ENCODE data around the gene PRKCB.

The PRKCB gene

GRCh38 chr16:24191876-24192402 lies 356.2 kb downstream of the PRKCB start:
- no peak overlapping the region for H3K27ac ChIP-seq
- DNase-seq (ENCODE audit: low spot score), result no peak
- POLR2A ChIA-PET (ENCODE audit: low non-redundant PET), result no interaction called here
- CTCF ChIA-PET, result no interaction called here
- TF ChIP-seq, protein P1, sequence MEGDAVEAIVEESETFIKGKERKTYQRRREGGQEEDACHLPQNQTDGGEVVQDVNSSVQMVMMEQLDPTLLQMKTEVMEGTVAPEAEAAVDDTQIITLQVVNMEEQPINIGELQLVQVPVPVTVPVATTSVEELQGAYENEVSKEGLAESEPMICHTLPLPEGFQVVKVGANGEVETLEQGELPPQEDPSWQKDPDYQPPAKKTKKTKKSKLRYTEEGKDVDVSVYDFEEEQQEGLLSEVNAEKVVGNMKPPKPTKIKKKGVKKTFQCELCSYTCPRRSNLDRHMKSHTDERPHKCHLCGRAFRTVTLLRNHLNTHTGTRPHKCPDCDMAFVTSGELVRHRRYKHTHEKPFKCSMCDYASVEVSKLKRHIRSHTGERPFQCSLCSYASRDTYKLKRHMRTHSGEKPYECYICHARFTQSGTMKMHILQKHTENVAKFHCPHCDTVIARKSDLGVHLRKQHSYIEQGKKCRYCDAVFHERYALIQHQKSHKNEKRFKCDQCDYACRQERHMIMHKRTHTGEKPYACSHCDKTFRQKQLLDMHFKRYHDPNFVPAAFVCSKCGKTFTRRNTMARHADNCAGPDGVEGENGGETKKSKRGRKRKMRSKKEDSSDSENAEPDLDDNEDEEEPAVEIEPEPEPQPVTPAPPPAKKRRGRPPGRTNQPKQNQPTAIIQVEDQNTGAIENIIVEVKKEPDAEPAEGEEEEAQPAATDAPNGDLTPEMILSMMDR (conservative IDR thresholded peaks at IDR 0.05; ENCODE audit: low read depth), result no peak

DNA sequence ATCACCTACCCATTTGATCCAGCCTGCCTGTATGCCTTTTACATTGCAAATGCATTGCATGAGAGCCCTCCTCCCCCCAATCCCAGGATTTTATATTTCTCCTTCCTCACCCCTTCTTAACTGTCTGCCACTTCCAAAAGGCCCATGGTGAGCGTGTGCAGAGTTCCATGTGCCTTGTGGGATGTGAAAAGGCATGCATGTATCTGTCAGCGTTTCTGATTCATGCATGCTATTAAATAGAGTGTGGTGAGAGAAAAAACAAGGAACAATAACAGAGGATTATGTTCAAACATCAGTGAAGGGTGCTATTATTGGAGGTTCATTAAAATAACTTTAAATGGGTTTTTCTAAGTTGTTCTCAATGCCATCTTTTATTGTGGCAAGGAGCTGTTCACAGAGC lies 359.4 kb downstream of the PRKCB start:
- DNase-seq (ENCODE audit: low spot score), result no peak
- CTCF ChIA-PET, result no interaction called here
- no peak overlapping the region for H3K27ac ChIP-seq
- POLR2A ChIA-PET (ENCODE audit: low non-redundant PET), result no interaction called here
- TF ChIP-seq, protein P1 (conservative IDR thresholded peaks at IDR 0.05; ENCODE audit: low read depth), result no peak

DNA sequence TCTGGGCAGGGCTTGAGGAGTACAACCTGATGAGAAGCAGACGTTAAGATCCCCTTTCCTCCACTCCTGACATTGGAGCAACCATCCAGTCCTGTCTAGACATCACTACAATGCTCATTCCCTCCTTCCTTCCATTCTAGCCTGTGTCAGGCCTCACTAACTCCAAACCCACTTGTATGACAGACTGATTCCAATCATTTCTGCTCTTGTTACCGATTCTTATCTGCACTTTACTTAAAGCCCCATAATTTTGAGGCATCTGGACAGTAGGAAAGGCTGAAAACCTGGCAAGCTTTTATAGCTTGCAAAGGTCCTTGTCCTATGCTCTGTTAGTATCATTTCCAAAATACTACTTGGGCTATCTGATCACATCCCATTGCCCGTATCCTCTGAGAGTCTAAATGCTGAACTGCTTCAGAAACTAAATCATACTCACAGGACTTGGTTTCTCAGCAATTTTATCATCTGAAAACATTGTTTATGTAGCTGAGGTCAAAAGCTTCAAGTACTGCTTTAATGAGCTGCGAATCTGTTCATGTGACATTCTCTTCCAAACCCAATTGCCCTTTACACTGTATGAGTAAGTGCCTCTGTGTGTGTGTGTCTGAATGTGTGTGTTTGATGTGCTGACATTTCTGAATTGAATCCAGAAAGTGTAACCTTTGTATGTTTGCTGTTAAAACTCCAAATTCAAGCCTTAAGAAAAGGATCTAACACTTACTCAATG lies 363.2 kb downstream of the PRKCB start:
- POLR2A ChIA-PET (ENCODE audit: low non-redundant PET), result no interaction called here
- CTCF ChIA-PET, result interaction anchor here (0.7 kb wide), 1 partner anchor 386 kb away, joined by 3 read pairs; no protein-coding TSS in a partner anchor
- no peak for DNase-seq (ENCODE audit: low spot score)
- no peak overlapping the region for H3K27ac ChIP-seq
- TF ChIP-seq, protein P1 (conservative IDR thresholded peaks at IDR 0.05; ENCODE audit: low read depth), result no peak

DNA sequence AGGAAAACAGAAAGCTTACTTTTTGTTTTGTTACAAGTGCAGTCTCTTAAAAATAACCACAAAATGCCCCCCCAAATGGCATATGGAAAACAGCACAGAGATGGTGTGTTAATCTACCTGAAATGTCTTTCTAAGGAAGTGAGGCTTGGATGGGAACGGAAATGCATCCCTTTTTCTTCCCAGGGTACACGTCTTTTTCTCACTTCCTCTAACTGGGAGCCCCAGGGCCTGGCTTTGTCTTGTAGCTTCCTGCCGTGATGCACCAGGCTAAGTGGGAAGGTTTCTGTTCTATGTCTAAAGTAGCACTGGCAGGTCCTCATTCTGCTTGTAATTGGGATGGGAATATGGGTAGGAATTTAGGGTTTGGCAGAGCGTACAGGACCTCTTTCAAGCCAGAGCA lies 367.9 kb downstream of the PRKCB start:
- DNase-seq (ENCODE audit: low spot score), result no peak
- ChIA-PET POLR2A (ENCODE audit: low non-redundant PET) (no interaction called here), CTCF (no interaction called here)
- TF ChIP-seq, protein P1 (conservative IDR thresholded peaks at IDR 0.05; ENCODE audit: low read depth), result no peak
- H3K27ac ChIP-seq, result no peak overlapping the region

DNA sequence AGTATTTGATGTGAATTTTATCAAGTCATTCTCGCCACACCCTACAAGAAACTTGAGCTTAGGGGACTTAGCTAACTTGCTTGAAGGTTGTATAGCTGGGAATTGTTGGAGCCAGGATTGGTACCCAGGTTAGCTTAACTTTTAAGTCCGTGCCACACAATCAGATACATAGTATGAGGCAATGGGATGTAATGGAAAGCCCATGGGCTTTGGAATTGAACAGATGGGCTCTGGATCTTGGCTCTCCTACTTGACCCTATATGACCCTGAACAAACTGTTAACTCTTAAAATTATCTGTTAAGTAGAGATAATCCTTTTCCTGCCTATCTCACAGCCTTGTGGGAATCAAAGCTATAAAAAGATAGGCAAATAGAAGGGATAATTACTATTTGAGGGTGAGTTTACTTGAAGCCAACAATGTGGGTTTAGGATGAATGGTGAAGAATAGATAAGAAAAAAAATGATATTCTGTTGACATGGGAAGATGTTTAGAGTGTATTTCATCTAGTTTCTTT lies 368.4 kb downstream of the PRKCB start:
- no peak for DNase-seq (ENCODE audit: low spot score)
- no peak overlapping the region for H3K27ac ChIP-seq
- CTCF ChIA-PET, result no interaction called here
- TF ChIP-seq, protein P1 (conservative IDR thresholded peaks at IDR 0.05; ENCODE audit: low read depth), result no peak
- POLR2A ChIA-PET (ENCODE audit: low non-redundant PET), result no interaction called here

DNA sequence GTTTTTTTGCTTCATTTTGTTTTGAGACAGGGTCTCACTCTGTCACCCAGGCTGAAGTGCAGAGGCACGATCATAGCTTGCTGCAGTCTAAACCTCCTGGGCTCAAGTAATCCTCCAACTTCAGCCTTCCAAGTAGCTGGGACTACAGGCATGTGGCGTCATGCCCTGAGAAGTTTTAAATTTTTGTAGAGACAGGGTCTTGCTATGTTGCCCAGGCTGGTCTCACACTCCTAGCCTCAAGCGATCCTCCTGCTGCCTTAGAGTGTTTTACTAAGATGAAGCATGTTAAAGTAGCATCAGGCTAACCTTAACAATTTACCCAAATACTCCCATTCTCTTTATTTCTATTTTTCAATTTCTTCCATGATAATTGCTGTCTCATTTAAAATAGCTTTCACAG lies 371.1 kb downstream of the PRKCB start:
- POLR2A ChIA-PET (ENCODE audit: low non-redundant PET), result no interaction called here
- DNase-seq (ENCODE audit: low spot score), result no peak
- CTCF ChIA-PET, result no interaction called here
- TF ChIP-seq, protein P1 (conservative IDR thresholded peaks at IDR 0.05; ENCODE audit: low read depth), result no peak
- H3K27ac ChIP-seq, result no peak overlapping the region

All from RWPE1 (cell line).